ES-I3 (cell line): ENCODE results near the gene CHST11.

Experiments
- H3K36me3 ChIP-seq: 2 replicates; pipeline ENCODE4 v1.6.1; 2013; ENCODE audit warnings: mild to moderate bottlenecking, low read length, control low read depth, moderate library complexity; ENCODE audit not compliant: insufficient read depth
- H3K4me1 ChIP-seq: 2 replicates; pipeline ENCODE4 v1.6.1; 2013; ENCODE audit warnings: mild to moderate bottlenecking, control low read depth, low read length; ENCODE audit not compliant: insufficient read depth
- H3K9ac ChIP-seq: 2 replicates; pipeline ENCODE4 v1.6.1; 2013; ENCODE audit warnings: low read depth, mild to moderate bottlenecking, low read length, moderate library complexity
- H3K9me3 ChIP-seq: 2 replicates; pipeline ENCODE4 v1.6.1; 2013; ENCODE audit warnings: mild to moderate bottlenecking, low read length, moderate library complexity; ENCODE audit not compliant: control insufficient read depth, insufficient read depth

The CHST11 gene

DNA sequence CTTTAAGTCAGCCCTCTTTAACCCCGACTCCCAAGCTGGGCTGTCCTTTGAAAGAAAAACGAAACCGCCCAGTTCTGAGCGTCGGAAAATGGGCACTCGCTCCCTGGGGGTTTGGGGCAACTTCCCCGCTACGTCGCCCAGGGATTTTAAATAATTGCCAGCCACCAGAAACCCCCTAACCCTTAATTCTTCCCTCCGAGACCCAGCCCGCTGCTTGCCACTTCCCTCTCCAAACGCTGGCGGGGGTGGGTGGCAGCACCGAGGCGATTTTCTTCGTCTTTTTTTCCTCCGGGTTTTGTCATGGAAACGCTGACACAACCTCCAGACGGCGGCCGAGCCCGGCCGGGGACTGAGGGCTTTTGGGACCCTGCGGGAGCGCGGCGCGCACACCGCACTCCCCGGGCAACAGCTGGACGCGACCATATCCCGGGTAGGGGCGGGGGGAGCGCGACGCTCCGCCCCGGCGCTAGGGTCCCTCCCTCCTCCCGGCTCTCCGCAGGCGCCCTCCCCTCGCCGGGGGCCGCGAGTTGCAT is at the start of gene CHST11:
Gene CHST11, plus strand, starts transcription at position 532 of the 533 bp plus-strand sequence.
- Histone ChIP-seq H3K9me3 (no peaks in the 10 kb centered on the region), H3K4me1 (peaks cover 30% of the 10 kb centered on the region), H3K36me3 (no peaks in the 10 kb centered on the region), H3K9ac (peak within 1 kb of the TSS; percentile 98)

DNA sequence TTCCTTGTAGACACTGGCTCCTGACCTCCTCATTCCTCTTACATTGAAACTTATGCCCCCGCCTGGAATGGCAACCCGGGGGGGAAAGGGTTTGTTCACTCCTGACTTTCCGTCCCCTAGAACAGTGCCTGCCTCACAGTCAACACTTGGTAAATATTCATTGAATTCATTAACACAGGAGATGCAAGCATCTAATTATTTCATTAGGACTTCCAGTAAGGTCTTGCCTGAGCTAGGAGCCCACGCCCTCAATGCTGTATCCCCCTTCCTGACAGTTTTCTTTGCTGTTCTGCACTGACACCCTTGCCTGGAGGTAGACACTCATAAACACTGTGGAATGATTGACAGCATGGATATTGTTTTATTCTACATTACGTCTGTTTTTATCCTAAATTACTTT is 49.3 kb upstream of the CHST11 start:
- Histone ChIP-seq H3K4me1 (peaks cover 4% of the 10 kb centered on the region; the same call in 1 of the 2 replicates), H3K9ac (no peak overlapping the region), H3K36me3 (no peaks in the 10 kb centered on the region; the same call in 1 of the 2 replicates), H3K9me3 (peaks cover 8% of the 10 kb centered on the region)

DNA sequence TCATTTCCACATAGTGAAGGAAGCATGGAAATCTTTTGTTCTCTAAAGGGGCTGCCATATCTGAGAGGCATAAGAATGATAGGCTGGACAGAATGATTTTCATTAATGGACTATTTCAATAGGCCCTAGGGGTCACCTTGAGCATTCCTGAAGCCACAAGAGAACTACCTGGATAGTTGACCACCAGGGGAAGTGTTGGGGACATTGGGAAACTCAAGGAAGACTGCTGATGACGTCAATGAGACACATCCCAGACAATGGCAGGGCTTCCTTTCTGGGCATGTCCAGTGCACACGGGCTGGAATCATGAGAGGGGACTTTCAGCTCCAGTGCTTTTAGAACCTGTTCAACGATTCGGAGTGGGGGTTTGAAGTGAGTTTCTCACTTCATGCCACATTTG is 48.8 kb upstream of the CHST11 start:
- Histone ChIP-seq H3K9me3 (peaks cover 8% of the 10 kb centered on the region), H3K4me1 (peaks cover 4% of the 10 kb centered on the region; the same call in 1 of the 2 replicates), H3K36me3 (no peaks in the 10 kb centered on the region; the same call in 1 of the 2 replicates), H3K9ac (no peak overlapping the region)

DNA sequence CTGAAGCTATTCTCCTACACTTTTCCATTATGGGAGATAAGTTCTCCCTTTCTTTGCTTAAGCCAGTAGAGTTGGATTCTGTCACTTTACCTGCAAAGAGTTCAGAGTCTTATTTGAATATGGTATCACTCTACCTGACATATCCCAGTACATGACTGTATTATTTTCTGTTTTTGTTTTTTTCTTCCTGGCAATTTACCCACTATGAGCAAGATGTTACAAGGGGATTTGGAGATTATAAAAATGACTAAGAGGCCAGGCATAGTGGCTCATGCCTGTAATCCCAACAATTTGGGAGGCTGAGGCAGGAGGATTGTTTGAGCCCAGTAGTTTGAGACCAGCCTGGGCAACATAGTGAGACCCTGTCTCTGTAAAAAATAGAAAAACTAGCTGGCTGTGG is 46.4 kb upstream of the CHST11 start:
- Histone ChIP-seq H3K36me3 (no peaks in the 10 kb centered on the region; the same call in 1 of the 2 replicates), H3K9me3 (peaks cover 8% of the 10 kb centered on the region), H3K4me1 (peaks cover 11% of the 10 kb centered on the region), H3K9ac (no peak overlapping the region)

DNA sequence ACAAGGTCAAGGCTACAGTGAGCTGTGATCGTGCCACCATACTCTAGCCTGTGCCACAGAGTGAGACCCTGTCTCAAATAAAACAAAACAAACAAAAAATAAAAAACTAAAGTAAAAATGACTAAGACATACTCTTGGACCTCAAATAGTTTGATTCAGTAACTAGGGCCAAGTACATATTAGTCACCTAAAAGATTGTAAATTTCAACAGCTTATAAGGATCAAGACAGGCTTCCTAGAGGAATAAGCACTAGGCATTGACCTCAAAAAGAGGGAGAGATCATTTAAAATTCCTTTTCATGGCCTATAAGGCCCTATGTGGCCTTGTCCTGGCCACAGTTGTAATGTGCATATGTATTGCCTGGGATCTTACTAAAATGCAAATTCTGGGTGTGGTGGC is 46.0 kb upstream of the CHST11 start:
- H3K4me1 ChIP-seq = peaks cover 12% of the 10 kb centered on the region
- H3K9me3 ChIP-seq = peaks cover 8% of the 10 kb centered on the region
- no peak overlapping the region for H3K9ac ChIP-seq

DNA sequence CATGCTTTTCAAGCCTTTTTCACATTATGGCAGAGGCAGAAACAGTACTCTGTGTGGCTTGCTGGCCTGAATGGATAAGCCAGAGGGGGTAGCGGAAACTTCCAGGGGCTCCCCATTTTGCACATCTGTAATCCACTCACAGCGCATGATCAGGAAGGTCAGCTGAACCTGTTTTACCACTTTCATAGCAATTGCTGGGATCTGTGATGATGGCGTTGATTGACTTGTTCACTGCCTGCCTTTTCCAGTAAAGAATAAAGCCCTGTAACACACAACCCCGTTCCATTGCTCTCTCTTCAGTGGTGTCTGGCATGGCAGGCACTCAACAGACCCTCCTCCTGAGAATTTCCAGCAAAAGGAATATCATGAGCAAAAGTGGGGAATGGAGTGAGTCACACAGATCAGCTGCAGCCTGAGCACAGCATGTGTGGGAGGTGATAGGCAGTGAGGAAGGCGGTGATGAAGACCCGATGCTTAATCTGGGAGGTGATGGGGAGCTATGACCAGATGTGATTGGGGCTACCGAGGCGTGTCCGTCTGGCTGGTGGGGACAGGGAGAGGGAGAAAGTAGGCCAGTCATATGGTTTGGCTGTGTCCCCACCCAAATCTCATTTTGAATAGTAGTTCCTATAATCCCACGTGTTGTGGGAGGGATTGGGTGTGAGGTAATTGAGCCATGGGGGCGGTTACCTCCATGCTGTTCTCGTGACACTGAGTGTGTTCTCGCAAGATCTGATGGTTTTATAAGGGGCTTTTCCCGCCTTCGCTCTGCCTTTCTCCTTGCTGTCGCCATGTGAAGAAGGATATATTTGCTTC is 44.7 kb upstream of the CHST11 start:
- Histone ChIP-seq H3K9ac (no peak overlapping the region), H3K36me3 (no peaks in the 10 kb centered on the region; the same call in 1 of the 2 replicates), H3K4me1 (peaks cover 12% of the 10 kb centered on the region), H3K9me3 (peaks cover 4% of the 10 kb centered on the region)

More for the DNA sequence above, 46.0 kb upstream of the CHST11 start:
- no peaks in the 10 kb centered on the region; the same call in 1 of the 2 replicates for H3K36me3 ChIP-seq

DNA sequence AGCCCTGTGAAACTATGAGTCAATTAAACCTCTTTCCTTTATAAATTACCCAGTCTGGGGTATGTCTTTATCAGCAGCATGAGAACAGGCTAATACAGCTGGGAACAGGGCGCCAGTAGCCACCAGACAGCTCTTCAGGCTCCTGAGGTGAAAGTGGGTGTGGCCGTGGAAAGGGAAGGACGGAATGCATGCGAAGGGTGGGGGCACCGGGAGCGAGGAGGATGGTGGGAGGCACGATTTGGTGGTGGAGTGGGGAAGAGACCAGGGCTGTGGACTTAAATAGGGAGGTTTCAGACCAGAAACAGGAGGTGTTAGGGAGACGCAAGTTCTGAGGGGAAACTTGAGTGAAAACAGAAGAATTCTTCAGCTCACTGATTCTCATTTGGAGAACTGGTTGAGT is 44.1 kb upstream of the CHST11 start:
- no peaks in the 10 kb centered on the region; the same call in 1 of the 2 replicates for H3K36me3 ChIP-seq
- peaks cover 12% of the 10 kb centered on the region for H3K4me1 ChIP-seq
- no peak overlapping the region for H3K9ac ChIP-seq
- no peaks in the 10 kb centered on the region for H3K9me3 ChIP-seq

DNA sequence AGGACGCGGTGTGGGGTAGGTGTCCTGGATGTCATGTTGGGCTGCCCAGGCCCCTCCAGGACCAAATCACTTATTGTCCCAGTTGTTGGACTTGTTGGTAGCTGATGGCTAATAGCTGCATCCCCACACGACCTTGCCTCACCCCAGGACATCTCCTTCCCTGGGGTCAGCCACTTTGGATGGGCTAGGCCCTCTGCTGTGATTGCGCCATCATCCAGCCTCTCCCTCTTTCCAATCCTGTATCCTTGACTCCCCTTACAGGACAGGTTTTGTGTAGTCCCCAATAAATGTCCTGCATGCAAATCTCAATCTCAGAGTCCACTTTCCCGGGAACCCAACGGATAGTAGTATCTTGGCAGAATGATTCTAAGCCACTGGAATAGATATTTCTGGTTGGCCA is 43.4 kb upstream of the CHST11 start:
- Histone ChIP-seq H3K9me3 (no peaks in the 10 kb centered on the region), H3K9ac (no peak overlapping the region), H3K4me1 (peaks cover 12% of the 10 kb centered on the region), H3K36me3 (no peaks in the 10 kb centered on the region; the same call in 1 of the 2 replicates)

DNA sequence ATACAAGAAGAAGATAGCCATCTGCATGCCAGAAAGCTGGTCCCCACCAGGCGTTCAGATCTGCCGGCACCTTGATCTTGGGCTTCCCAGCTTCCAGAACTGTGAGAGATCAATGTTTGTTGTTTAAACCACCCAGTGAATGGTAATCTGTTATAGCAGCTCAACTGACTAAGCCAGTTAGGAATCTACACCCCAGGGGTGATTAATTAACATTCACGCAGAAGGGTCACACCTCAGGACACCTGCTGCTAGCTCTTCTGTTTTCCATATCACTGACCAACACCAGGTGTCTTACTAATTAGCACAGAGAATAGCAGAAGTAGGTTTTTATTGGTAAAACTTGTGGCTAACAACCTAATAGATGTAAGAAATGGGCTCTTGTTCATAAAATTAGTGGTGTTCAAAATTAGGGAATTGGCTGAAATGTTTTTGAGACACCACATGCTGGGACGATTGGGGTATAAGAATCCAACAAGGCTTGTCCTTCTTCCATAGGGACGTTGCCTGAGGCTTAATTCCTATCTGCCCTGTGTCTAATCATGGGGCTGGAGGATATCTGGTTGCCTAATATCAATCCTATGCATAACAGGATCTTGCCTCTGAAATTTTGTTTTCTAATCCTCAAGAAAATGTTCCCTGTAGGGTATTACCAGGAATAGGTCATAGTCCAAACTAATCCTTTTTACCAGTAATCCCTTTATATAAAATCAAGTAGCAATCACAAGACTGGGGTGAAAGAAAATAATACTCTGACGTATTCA is 42.0 kb upstream of the CHST11 start:
- H3K9ac ChIP-seq = no peak overlapping the region
- H3K36me3 ChIP-seq = no peaks in the 10 kb centered on the region
- H3K9me3 ChIP-seq = no peaks in the 10 kb centered on the region
- H3K4me1 ChIP-seq = peaks cover 12% of the 10 kb centered on the region

DNA sequence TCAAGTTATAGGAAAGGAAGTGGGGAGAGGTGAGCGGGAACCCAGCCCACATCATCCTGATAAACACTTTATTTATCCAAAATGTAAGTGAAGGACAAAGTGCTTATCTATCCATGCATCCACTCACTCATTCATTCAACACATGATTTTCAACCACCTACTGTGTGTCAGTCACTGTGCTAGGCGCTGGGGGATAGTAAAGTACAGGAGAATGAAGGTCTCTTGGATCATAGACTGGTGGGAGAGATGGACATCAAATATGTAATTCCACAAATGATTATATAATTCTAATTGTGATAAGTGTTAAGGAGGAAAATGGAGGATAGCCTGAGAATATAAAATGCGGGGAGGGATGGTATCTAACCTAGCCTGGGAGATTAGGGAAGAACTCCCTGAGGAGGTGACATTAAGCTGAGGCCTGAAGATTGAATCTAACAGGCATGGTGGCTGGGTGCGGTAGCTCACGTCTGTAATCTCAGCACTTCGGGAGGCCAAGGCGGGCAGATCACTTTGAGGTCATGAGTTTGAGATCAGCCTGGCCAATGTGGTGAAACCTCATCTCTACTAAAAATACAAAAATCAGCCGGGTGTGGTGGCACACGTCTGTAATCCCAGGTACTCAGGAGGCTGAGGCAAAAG is 41.3 kb upstream of the CHST11 start:
- Histone ChIP-seq H3K4me1 (peaks cover 12% of the 10 kb centered on the region), H3K9me3 (no peaks in the 10 kb centered on the region), H3K9ac (no peak overlapping the region), H3K36me3 (no peaks in the 10 kb centered on the region)

DNA sequence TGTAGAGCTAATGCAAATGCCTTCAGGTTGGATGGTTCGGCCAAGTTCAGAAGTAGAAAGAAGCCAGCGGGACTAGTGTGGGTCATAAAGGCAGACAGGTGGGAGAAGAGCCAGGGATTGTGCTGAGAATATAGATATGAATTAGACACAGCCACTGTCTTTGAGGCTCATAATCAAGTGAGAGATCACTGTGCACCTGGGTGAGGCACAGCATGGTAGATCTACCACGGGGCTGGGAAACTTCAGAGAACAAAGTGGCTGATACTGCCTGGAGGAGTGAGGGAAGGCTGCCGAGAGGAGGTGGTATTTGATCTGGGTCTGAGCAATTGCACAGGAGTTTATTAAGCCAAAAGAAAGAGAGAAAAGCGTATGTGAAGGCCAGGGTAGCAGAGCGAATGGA is 40.6 kb upstream of the CHST11 start:
- no peaks in the 10 kb centered on the region for H3K36me3 ChIP-seq
- H3K4me1 ChIP-seq = peaks cover 12% of the 10 kb centered on the region
- H3K9me3 ChIP-seq = no peaks in the 10 kb centered on the region

DNA sequence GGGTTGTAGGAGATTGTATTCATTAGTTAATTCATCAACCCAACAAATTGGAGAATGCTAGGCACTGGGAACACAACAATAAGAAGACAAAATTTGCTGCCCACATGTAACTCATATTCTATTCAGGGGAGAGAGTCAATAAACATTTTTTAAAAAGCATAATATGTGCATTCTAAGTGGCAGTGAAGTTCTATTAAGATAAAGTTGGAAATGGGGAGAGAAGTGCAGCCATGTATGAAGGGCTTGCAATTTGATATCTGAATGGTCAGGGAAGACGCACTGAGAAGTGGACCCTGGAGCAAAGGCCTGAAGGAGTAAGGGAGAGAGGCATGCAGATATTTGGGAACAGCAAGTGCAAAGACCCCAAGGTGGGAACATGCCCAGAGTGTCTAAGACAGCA is 40.2 kb upstream of the CHST11 start:
- Histone ChIP-seq H3K4me1 (peaks cover 12% of the 10 kb centered on the region), H3K36me3 (no peaks in the 10 kb centered on the region), H3K9me3 (0 out of 2 replicates have a peak, but pooled peaks cover 3% of the 10 kb centered on the region), H3K9ac (no peak overlapping the region)

More for the DNA sequence above, 40.6 kb upstream of the CHST11 start:
- no peak overlapping the region for H3K9ac ChIP-seq

DNA sequence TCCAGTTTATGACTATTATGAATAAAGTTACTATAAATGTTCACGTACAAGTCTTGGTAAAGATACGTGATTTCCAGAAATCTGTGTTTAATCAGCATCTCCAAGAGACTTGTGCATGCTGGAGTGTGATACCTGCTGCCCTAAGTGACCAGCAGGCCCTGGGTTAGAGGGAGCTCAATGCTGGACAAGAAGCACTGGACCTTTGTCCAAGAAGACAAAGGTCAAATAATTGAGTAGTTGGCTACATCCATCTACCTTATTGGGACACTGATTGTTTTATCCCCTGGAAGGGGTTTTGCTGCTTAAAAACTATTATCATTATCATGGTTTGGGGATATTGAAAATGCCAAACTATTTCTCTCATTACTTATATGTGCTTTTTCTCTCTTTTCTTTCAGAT is 37.0 kb upstream of the CHST11 start:
- Histone ChIP-seq H3K9ac (no peak overlapping the region), H3K4me1 (peaks cover 7% of the 10 kb centered on the region), H3K9me3 (peaks cover 13% of the 10 kb centered on the region; the same call in 1 of the 2 replicates), H3K36me3 (no peaks in the 10 kb centered on the region)

DNA sequence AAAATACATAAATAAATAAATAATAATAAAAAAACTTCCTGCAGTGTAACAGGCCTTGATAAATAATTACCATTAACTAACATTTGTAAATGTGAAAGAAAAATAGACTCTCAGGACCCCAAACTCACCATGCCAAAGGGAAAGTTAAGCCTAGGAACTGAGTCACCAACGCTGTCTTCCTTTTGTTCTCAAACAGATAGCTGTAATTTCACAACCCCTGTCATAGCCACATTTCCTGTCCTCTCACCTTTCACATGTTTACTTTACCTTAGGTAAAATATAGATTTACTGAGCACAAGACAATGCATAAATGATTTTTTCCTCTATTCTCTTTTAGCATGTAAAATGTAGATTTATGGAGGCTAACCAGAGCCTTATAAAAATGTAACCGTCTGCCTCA is 35.9 kb upstream of the CHST11 start:
- Histone ChIP-seq H3K9ac (no peak overlapping the region), H3K4me1 (no peaks in the 10 kb centered on the region; the same call in 1 of the 2 replicates), H3K9me3 (peaks cover 13% of the 10 kb centered on the region; the same call in 1 of the 2 replicates), H3K36me3 (no peaks in the 10 kb centered on the region)
